Activated T-helper 1 cell treated with anti-CD3 and anti-CD28 coated beads, Interleukin-12 subunit alpha, Interleukin-12 subunit beta, Interleukin-2, Interleukin-4 antibody, amounts not matched to agents 30 ng/mL and 10 ng/mL and 1 ng/mL, durations not matched to agents 14 hours and 24 hours and 36 hours (primary cell): Measurements from ENCODE around the gene PLCL1. TPM values are rescaled to one million over a fixed set of nuclear protein-coding genes. Genes with fewer than 3 reads are reported as not detected.
"Not testable (repeated sequence)": the region's sequence is repeated elsewhere in the genome, so short reads cannot be mapped to it uniquely, and the experiment has no call there.

ENCODE experiments used
- DNase-seq: peaks from one replicate; pipeline ENCODE4 v3.0.0; 2021; ENCODE audit warnings: low spot score
- H3K27ac Mint-ChIP-seq: one replicate; pipeline ENCODE4 v1.8.0; 2021; ENCODE audit warnings: mild to moderate bottlenecking, mixed read lengths
- H3K27me3 Mint-ChIP-seq: one replicate; pipeline ENCODE4 v1.8.0; 2022; ENCODE audit warnings: mild to moderate bottlenecking, moderate library complexity, mixed read lengths; ENCODE audit not compliant: insufficient read depth
- H3K36me3 Mint-ChIP-seq: one replicate; pipeline ENCODE4 v1.8.0; 2021; ENCODE audit warnings: low read depth, mixed read lengths
- H3K4me1 Mint-ChIP-seq: one replicate; pipeline ENCODE4 v1.8.0; 2021; ENCODE audit warnings: low read depth, mixed read lengths
- H3K4me3 Mint-ChIP-seq: one replicate; pipeline ENCODE4 v1.8.0; 2021; ENCODE audit warnings: mild to moderate bottlenecking, moderate library complexity, mixed read lengths
- H3K9me3 Mint-ChIP-seq: one replicate; pipeline ENCODE4 v1.8.0; 2021; ENCODE audit warnings: mixed read lengths
- intact Hi-C: fragments of 100-400 bp; cut with micrococcal nuclease; formaldehyde crosslinking; loops from one replicate; pipeline ENCODE4 v1.15.1; 2024
- total RNA-seq: library from RNA; stranded (reverse); gene quantifications from 2 replicates; pipeline ENCODE4 v1.2.3, GENCODE V29; 2022

PLCL1 gene
- total RNA-seq, 1 donor from 2014 or later = 0.62 TPM

GRCh38 chr2:198191651-198192050 is 387.3 kb downstream of the PLCL1 start:
- Mint-ChIP-seq H3K36me3 (no peaks in the 10 kb centered on the region), H3K4me1 (no peaks in the 10 kb centered on the region), H3K9me3 (no peaks in the 10 kb centered on the region), H3K27me3 (peaks cover 7% of the 10 kb centered on the region), H3K27ac (no peak overlapping the region), H3K4me3 (no peak overlapping the region)
- intact Hi-C loops = no loop called here
- no peak for DNase-seq

DNA sequence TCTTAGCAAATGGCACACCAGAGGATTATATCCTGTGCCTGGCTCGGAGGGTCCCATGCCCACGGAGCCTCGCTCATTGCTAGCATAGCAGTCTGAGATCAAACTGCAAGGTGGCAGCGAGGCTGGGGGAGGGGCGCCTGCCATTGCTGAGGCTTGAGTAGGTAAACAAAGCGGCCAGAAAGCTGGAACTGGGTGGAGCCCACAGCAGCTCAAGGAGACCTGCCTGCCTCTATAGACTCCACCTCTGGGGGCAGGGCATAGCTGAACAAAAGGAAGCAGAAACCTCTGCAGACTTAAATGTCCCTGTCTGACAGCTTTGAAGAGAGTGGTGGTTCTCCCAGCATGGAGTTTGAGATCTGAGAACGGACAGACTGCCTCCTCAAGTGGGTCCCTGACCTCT is 392.2 kb downstream of the PLCL1 start:
- H3K9me3 Mint-ChIP-seq, H3K27ac Mint-ChIP-seq, H3K4me3 Mint-ChIP-seq, DNase-seq, H3K27me3 Mint-ChIP-seq, intact Hi-C loops, H3K4me1 Mint-ChIP-seq, H3K36me3 Mint-ChIP-seq: not testable (repeated sequence)

Other genes starting within 250 kb of the PLCL1 start
- not detected in 2 replicates for gene RFTN2, start 129.0 kb upstream of the PLCL1 start, total RNA-seq
- gene MARS2, start 99.2 kb upstream of the PLCL1 start, total RNA-seq = 22.6 and 22.9 TPM in 2 replicates
- 0.51 TPM in 1 of 2 replicates, not detected in the other for gene BOLL, start 19.3 kb upstream of the PLCL1 start, total RNA-seq